B cell (primary cell): ENCODE measurements around the gene CBX8. TPM values are rescaled to one million over a fixed set of nuclear protein-coding genes. Genes with fewer than 3 reads are reported as not detected.

Experiments used
- ATAC-seq: fragments of 200-7000 bp; cut with Tn5 transposase; one replicate; pipeline ENCODE4 v1.10.0; 2021; ENCODE audit warnings: low read depth, mild to moderate bottlenecking, moderate number of reproducible peaks, moderate library complexity
- CTCF ChIA-PET: fragments of 350-600 bp; sonication (Branson Sonifier 250); formaldehyde crosslinking; loops from one replicate; lab custom pipeline; 2021; ENCODE audit warnings: antibody characterized with exemption, inconsistent platforms; lab: Charles Lee
- POLR2A ChIA-PET: fragments of 350-600 bp; sonication (Branson Sonifier 250); formaldehyde crosslinking; loops from one replicate; lab custom pipeline; 2021; ENCODE audit warnings: antibody characterized with exemption; lab: Charles Lee
- DNase-seq: peaks from one replicate; pipeline ENCODE4 v3.0.0; 2013
- H2AFZ ChIP-seq: 2 replicates; pipeline ENCODE4 v1.6.1; 2012; ENCODE audit warnings: mild to moderate bottlenecking, low read depth, low read length; ENCODE audit not compliant: insufficient read depth, poor library complexity, severe bottlenecking
- H3K27ac ChIP-seq, 2 donors: 1 replicate in 1 of 2; 2 replicates in 1 of 2; pipeline ENCODE4 v1.5.1; 2012 to 2013; ENCODE audit warnings: low read length in 2 of 2, mild to moderate bottlenecking in 2 of 2, moderate library complexity in 1 of 2
- H3K27me3 ChIP-seq, 4 experiments: fragments of 200-600 bp in 1 of 4; sonication (generic) in 1 of 4; replicated peaks in 1 of 4; 1 replicate in 2 of 4; 2 replicates in 2 of 4; pipeline versions ENCODE4 v1.6.1 to v1.7.0; 2013 to 2016; ENCODE audit warnings: low read length in 3 of 4, mild to moderate bottlenecking in 2 of 4, mixed read lengths in 1 of 4, moderate library complexity in 1 of 4; ENCODE audit not compliant: insufficient read depth in 4 of 4, control insufficient read depth in 3 of 4; ENCODE audit errors: control extremely low read depth in 1 of 4
- H3K36me3 ChIP-seq, 2 experiments: replicated peaks in 1 of 2; 1 replicate in 1 of 2; 2 replicates in 1 of 2; pipeline versions ENCODE4 v1.6.1 to v1.7.1; 2013; ENCODE audit warnings: low read length in 1 of 2; ENCODE audit not compliant: insufficient read depth in 2 of 2, control insufficient read depth in 1 of 2; ENCODE audit errors: control extremely low read depth in 1 of 2, extremely low read depth in 1 of 2
- H3K4me1 ChIP-seq, 2 donors: fragments of 200-600 bp in 1 of 2; sonication (generic) in 1 of 2; 1 replicate in 1 of 2; 2 replicates in 1 of 2; pipeline versions ENCODE4 v1.5.1 to v1.6.1; 2013 to 2017; ENCODE audit warnings: low read length in 2 of 2; ENCODE audit not compliant: control insufficient read depth in 2 of 2, insufficient read depth in 2 of 2
- H3K4me2 ChIP-seq: replicated peaks from 2 replicates; pipeline ENCODE3; 2012; ENCODE audit warnings: mild to moderate bottlenecking, low read depth, low read length; ENCODE audit not compliant: poor library complexity, severe bottlenecking
- H3K4me3 ChIP-seq, 5 experiments: fragments of 200-600 bp in 1 of 5; sonication (generic) in 1 of 5; 1 replicate in 3 of 5; 2 replicates in 2 of 5; pipeline versions ENCODE4 v1.5.1 to v1.7.0; 2011 to 2016; ENCODE audit warnings: low read length in 4 of 5, mild to moderate bottlenecking in 4 of 5, low read depth in 2 of 5, control low read depth in 1 of 5, moderate library complexity in 1 of 5; ENCODE audit not compliant: insufficient read depth in 1 of 5; ENCODE audit errors: control extremely low read depth in 1 of 5, extremely low read depth in 1 of 5
- H3K79me2 ChIP-seq: fragments of 200-600 bp; sonication (generic); one replicate; pipeline ENCODE4 v1.6.0; 2016; ENCODE audit warnings: low read length; ENCODE audit not compliant: control insufficient read depth, insufficient read depth
- H3K9ac ChIP-seq: fragments of 200-600 bp; sonication (generic); 2 replicates; pipeline ENCODE4 v1.6.1; 2017; ENCODE audit warnings: mild to moderate bottlenecking, low read length, moderate library complexity
- H3K9me3 ChIP-seq, 3 donors: one replicate each; pipeline versions ENCODE4 v1.6.1 to v1.7.1; 2013; ENCODE audit warnings: low read length in 2 of 3; ENCODE audit not compliant: control insufficient read depth in 2 of 3, insufficient read depth in 1 of 3; ENCODE audit errors: control extremely low read depth in 1 of 3
- H4K20me1 ChIP-seq: 2 replicates; pipeline ENCODE4 v1.6.0; 2012; ENCODE audit warnings: mild to moderate bottlenecking, low read length; ENCODE audit not compliant: insufficient read depth, control insufficient read depth, poor library complexity, severe bottlenecking
- H3K27ac Mint-ChIP-seq: one replicate; pipeline ENCODE4 v1.8.0; 2021; ENCODE audit warnings: mixed read lengths
- H3K27me3 Mint-ChIP-seq: one replicate; pipeline ENCODE4 v1.8.0; 2021; ENCODE audit warnings: mixed read lengths
- H3K4me1 Mint-ChIP-seq: one replicate; pipeline ENCODE4 v1.8.0; 2021; ENCODE audit warnings: mixed read lengths
- H3K4me3 Mint-ChIP-seq: one replicate; pipeline ENCODE4 v1.8.0; 2021; ENCODE audit warnings: mixed read lengths
- H3K9me3 Mint-ChIP-seq: one replicate; pipeline ENCODE4 v1.8.0; 2022; ENCODE audit warnings: mixed read lengths; ENCODE audit not compliant: insufficient read depth
- CTCF ChIP-seq: fragments of 200-600 bp; IDR thresholded peaks from one replicate; pipeline ENCODE4 v1.8.0; 2022; ENCODE audit warnings: antibody characterized with exemption, mild to moderate bottlenecking
- EZH2 ChIP-seq: IDR thresholded peaks from 2 replicates; pipeline ENCODE4 v1.6.1; 2012; ENCODE audit warnings: borderline replicate concordance, low read depth, mild to moderate bottlenecking, moderate library complexity, low read length; ENCODE audit not compliant: insufficient read depth, poor library complexity, severe bottlenecking
- WGBS: methylation state at CpG from one replicate; pipeline ENCODE4 v1.1.5; 2013; ENCODE audit warnings: missing lambda C conversion rate; ENCODE audit not compliant: insufficient coverage; 5-methylcytosine and 5-hydroxymethylcytosine counted together
- intact Hi-C: fragments of 100-400 bp; cut with micrococcal nuclease; formaldehyde crosslinking; loops from one replicate; pipeline ENCODE4 v1.10.0; 2022
- polyA plus RNA-seq: library from polyadenylated mRNA; depleted of rRNA; stranded (reverse); fragments of >200 nt; gene quantifications from 2 replicates; pipeline ENCODE4 v1.2.3, GENCODE V29; 2012
- total RNA-seq, 2 donors: library from RNA; stranded (reverse); fragments of 120-200 nt in 1 of 2; gene quantifications; 1 replicate in 1 of 2; 2 replicates in 1 of 2; pipeline versions ENCODE4 v1.2.3 to v1.2.4, GENCODE V29; 2013 to 2022

CBX8 gene
- total and polyA plus RNA-seq, 2 donors (not counting 1 experiment from before 2014, with no cell fraction given): 0.31 to 6.8 TPM

- no peak overlapping the region for H2AFZ ChIP-seq
These were observed 8.2 kb upstream of the CBX8 start for GRCh38 chr17:79804856-79805696.

More at GRCh38 chr17:79804856-79805696, 8.2 kb upstream of the CBX8 start:
- Mint-ChIP-seq H3K27me3 (peaks cover 58% of the 10 kb centered on the region), H3K27ac (peak overlapping the region; percentile 89), H3K4me1 (peaks cover 27% of the 10 kb centered on the region), H3K4me3 (peak overlapping the region; percentile 84), H3K9me3 (peaks cover 3% of the 10 kb centered on the region)
- Histone ChIP-seq H3K4me3 (no peak overlapping the region), H3K9me3 (peaks cover 0 to 98% (median 20%) of the 10 kb centered on the region in 3 donors), H3K9ac (peak overlapping the region; percentile 57), H3K27ac (no peak overlapping the region), H3K36me3 (no peaks in the 10 kb centered on the region), H3K79me2 (no peaks in the 10 kb centered on the region), H3K4me1 (peaks cover 41 to 86% of the 10 kb centered on the region in 2 donors), H4K20me1 (peaks cover 48% of the 10 kb centered on the region), H3K4me2 (peak overlapping the region; percentile 80), H3K27me3 (peaks cover 0 to 97% (median 79%) of the 10 kb centered on the region in 4 experiments)
- WGBS: 7% methylated on average over 9 of the region's 22 CpGs
- no peak for ATAC-seq
- TF ChIP-seq CTCF (no peak), EZH2 (no peak)
- intact Hi-C loops: loop anchor here (1.0 to 2.0 kb wide), 2 partner anchors 7 to 34 kb away; partner anchors contain the start of gene CBX4
- DNase-seq: peak; percentile 29
- CTCF ChIA-PET: interaction anchor here (0.7 to 3.2 kb wide), 7 partner anchors 11 to 189 kb away, joined by 3 to 13 read pairs (median 3); partner anchors contain the start of gene CBX4
- POLR2A ChIA-PET: interaction anchor here (1.0 to 1.8 kb wide), 4 partner anchors 8 to 32 kb away, joined by 3 to 6 read pairs (median 4); partner anchors contain the start of gene CBX8
